GM06990 (cell line): ENCODE results near the gene NOP9.

ENCODE experiments used
- DNase-seq: peaks from one replicate; pipeline ENCODE4 v3.0.0-alpha.2; 2011; ENCODE audit not compliant: insufficient read length; ENCODE audit errors: extremely low read depth
- H3K27me3 ChIP-seq: replicated peaks from 2 replicates; pipeline ENCODE4 v1.6.0; 2011; ENCODE audit warnings: low read length; ENCODE audit not compliant: control insufficient read depth, insufficient read depth
- H3K36me3 ChIP-seq: 2 replicates; pipeline ENCODE4 v1.5.1; 2011; ENCODE audit warnings: low read length; ENCODE audit not compliant: control insufficient read depth, insufficient read depth
- H3K4me3 ChIP-seq: replicated peaks from 2 replicates; pipeline ENCODE4 v1.5.1; 2011; ENCODE audit warnings: low read depth, mild to moderate bottlenecking, control low read depth, low read length
- CTCF ChIP-seq: IDR thresholded peaks from 2 replicates; pipeline ENCODE4 v1.5.1; 2011; ENCODE audit warnings: low read length, control low read depth, mild to moderate bottlenecking, inconsistent platforms; ENCODE audit not compliant: insufficient read depth, poor library complexity, severe bottlenecking

NOP9 gene

GRCh38 chr14:24310265-24310645 lies 10.6 kb downstream of the NOP9 start:
- DNase-seq, result no peak
- Histone ChIP-seq H3K4me3 (peak overlapping the region; percentile 63), H3K36me3 (peaks cover 18% of the 10 kb centered on the region), H3K27me3 (no peaks in the 10 kb centered on the region)
- no peak for TF ChIP-seq CTCF

GRCh38 chr14:24310646-24311604 lies 11.3 kb downstream of the NOP9 start, which contains the start of gene LTB4R:
Gene LTB4R (plus strand): TSS chr14:24311502. CDS start chr14:24315652, 4,150 bp downstream.
- DNase-seq, result peak; percentile 88
- peak within 1 kb of the TSS; percentile 63 for H3K4me3 ChIP-seq
- TF ChIP-seq CTCF, result no peak
- peaks cover 14% of the 10 kb centered on the region for H3K36me3 ChIP-seq
- no peaks in the 10 kb centered on the region for H3K27me3 ChIP-seq

GRCh38 chr14:24311837-24312615 lies 12.4 kb downstream of the NOP9 start:
- TF ChIP-seq CTCF, result no peak
- DNase-seq, result no peak
- Histone ChIP-seq H3K27me3 (no peaks in the 10 kb centered on the region), H3K4me3 (peak overlapping the region; percentile 63), H3K36me3 (peaks cover 7% of the 10 kb centered on the region)

GRCh38 chr14:24312736-24313507 lies 13.3 kb downstream of the NOP9 start:
- Histone ChIP-seq H3K27me3 (no peaks in the 10 kb centered on the region), H3K36me3 (peaks cover 3% of the 10 kb centered on the region), H3K4me3 (peak overlapping the region; percentile 15; the same call in 1 of the 2 replicates)
- no peak for TF ChIP-seq CTCF
- no peak for DNase-seq

GRCh38 chr14:24313913-24314312 lies 14.3 kb downstream of the NOP9 start:
- TF ChIP-seq CTCF, result no peak
- H3K4me3 ChIP-seq, result no peak overlapping the region
- DNase-seq, result no peak
- H3K27me3 ChIP-seq, result no peaks in the 10 kb centered on the region
- H3K36me3 ChIP-seq, result no peaks in the 10 kb centered on the region; the same call in 1 of the 2 replicates
